Measurements from ENCODE around the gene SLC20A1.
"Not testable (repeated sequence)": the region's sequence is repeated elsewhere in the genome, so short reads cannot be mapped to it uniquely, and the experiment has no call there.

Gene SLC20A1

DNA sequence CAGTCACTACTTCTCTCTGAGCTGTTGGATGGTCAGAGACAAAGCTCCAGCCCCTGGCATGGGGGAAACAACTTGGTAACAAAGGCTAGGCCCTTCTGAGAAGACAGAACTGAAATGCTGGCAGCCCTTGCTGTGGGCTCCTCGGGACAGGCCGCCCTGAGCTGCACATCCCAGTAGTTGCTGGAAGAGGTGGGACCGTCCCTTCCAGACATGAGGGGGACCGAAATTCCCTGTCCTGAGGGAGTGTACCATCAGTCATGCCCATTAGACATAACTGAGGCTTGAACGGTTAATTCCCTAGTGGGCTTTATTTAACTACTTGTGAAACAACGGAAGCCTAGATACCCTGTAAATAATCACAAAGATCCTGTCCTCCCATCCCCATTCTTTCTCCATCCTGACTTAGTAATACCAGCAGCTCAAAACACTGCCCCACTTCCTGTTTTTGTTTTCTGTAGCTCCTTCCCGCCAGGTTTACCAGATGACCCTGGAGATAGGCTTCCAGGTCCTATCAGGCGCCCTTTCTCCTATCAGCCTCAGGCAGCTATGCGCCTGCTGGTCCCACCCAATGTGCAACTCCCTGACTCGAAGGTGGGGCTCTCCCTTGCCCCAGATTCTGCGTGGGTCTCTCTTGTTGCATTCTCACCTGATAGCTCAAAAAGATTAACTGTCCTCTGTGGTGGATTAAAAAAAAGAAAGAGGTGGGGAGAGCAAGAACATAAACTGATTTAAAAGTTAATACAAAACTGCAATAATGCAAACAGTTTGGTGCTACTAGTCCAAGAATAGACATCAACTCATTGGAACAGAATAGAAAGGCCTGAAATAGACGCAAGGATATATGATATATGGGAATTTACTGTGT lies 38.0 kb downstream of the SLC20A1 start:
- no peak for DNase-seq (ENCODE audit: low read depth)

DNA sequence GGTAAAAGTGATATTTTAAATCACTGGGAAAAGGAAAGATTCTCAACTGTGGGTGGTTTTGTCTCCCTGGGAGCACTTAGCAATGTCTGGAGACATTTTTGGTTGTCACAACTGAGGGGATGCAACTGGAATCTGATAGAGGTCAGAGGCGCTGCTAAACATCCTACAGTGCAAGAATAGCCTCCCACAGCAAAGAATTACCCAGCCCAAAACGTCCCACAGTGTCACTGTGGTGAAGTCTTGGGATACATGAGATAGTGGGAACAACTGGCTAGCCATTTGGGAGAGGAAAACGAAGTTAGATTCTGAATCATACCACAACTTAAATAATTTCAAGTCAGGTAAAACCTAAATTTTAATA lies 38.7 kb downstream of the SLC20A1 start:
- DNase-seq (ENCODE audit: low read depth), result no peak

DNA sequence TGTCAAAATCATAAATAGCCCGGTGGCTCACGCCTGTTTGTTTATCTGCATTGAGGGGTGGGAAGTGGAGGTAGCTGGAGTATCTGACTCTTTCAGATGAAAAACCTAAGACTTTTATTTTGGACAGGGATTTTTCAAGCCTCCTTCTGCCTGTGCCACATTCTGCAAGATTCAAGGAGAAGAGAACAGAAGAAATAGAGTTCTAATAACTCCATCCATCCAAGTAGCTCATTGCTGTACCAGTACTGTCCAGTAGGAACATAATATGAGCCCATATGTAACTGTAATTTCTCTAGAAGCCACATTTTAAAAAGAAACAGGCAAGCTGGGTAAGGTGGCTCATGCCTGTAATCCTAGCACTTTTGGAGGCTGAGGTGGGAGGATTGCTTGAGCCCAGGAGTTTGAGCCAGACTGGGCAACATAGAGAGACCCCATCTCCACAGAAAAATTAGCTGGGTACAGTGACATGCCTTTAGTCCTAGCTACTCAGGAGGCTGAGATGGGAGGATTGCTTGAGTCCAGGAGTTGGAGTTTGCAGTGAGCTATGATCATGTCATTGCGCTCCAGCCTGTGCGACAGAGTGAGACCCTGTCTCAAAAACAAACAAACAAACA lies 39.6 kb downstream of the SLC20A1 start:
- no peak for DNase-seq (ENCODE audit: low read depth)

DNA sequence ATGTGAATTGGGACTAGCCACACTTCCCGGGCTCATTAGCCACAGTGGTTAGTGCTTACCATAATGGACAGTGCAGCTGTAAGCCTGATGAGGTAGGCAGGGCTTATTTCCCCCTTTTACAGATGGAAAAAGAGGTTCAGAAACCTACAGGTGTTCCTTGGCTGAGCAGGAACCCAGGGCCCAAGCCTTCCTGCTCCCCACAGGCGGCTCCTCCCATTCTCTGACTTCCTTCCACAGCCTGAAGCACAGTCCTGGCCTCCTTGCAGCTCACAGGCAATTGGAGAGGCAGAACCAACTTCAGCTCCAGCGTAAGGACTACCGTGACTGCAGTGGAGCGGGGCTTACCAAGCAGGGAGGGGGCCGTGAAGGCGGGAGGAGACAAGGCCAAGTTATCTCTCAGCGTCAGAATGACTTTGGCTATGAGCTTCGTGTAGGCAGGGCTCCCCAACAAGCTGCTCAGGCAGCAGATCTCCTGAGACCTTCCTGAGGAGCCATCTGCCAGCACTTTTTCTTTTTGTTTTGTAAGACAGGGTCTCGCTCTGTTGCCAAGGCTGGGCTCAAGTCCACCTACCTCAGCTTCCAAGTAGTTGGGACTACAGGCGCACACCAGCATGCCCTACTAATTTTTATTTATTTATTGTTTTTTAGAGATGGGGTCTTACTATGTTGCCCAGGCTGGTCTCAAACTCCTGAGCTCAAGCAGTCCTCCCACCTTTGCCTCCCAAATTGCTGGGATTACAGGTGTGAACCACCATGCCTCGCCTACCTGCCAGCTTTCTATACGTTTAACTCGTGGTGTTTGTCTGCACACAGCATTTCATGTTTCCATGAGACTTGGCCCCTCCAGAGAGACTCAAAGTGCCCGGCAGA lies 40.8 kb downstream of the SLC20A1 start:
- no peak for DNase-seq (ENCODE audit: low read depth)

DNA sequence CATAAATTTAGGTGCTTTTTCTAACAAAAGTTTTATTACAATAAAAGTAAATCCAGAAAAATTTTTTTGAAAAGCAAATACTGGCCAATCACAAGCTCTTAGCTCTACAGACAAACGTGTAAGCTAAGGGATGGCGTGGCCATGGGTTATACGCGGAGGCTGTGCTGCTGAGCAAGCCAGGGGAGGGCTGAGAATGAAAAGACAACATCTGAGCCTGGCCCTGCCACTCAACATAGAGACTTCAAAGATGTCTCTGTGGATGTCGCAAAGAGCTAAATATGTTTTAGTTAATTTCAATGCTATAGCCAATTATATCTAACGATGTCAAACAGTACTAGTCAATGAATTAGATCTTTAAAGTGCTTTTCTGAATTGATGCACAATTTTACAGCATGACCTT lies 41.8 kb downstream of the SLC20A1 start:
- DNase-seq (ENCODE audit: low read depth), result no peak

DNA sequence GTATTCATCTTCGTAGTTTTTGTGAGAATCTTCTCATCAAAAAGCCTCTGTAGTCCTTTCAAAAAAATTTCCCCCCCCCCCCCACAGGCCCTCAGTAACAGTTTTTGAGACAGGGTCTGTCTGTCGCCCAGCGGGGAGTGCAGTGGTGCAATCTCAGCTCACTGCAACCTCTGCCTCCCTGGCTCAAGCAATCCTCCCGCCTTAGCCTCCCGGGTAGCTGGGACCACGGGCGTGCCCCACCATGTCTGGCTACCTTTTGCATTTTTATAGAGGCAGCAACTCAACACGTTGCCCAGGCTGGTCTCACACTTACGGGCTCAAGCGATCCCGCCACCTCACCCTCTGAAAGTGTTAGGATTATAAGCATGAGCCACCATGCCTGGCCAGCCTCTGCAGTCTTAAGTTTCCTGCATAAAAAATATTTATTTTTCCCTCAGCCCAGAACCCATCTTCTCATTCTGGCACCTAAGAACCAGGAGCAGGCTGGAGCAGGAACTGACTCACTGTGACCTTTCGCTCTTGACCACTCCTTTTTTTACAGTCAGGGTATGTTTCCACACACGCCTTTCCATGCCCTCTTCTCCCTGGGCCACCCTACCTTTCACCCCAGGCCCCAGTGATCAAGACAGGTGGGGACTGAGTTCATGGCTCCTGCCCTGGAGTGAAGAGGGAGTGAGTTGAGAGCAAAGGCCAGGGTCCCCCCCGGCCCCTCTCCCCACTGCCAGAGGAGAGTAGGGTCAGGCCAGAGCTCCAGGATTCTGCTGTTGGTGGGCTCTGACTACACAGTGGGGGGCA lies 42.5 kb downstream of the SLC20A1 start:
- no peak for DNase-seq (ENCODE audit: low read depth)

DNA sequence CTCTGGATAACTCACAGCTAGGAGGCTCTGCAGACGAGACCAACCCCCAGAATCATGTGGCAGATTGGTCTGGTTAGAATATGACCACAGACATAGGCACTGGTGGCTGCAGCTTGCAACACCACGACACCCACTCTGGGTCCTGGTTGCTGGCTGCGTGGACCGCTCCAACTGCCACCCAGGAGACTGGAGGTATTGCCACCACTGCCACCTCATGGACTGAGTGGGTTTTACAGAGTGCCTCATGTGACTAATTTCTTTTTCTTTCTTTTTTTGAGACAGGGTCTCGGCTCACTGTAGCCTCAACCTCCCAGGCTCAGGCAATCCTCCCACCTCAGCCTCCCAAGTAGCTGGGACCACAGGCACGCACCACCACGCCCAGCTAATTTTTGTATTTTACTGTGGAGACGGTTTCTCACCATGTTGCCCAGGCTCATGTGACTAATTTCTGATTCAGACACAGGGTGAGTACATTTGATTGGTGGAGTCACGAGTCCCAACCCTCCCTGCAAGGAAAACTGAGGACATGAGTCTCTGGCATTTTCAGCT lies 45.2 kb downstream of the SLC20A1 start:
- peak; percentile 58 for DNase-seq (ENCODE audit: low read depth)

DNA sequence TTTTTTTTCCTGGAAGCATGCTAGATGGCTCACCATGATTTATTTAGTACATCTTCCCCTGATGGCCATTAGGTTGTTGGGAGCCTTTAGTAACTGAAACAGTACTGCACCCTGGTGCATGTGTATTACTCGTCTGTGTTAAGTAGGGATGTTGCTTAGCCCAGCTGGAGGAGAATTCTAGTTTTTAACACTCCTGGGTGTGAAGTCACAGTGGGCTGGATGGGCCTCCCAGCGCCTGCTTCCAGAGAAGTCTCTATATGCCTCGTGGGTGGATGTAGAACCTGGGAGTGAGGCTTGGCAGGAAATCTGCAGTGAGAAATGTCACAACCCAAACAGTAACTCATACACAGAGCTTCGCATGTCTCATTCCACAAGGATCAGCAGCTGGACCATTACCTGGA lies 46.1 kb downstream of the SLC20A1 start:
- no peak for DNase-seq (ENCODE audit: low read depth)

DNA sequence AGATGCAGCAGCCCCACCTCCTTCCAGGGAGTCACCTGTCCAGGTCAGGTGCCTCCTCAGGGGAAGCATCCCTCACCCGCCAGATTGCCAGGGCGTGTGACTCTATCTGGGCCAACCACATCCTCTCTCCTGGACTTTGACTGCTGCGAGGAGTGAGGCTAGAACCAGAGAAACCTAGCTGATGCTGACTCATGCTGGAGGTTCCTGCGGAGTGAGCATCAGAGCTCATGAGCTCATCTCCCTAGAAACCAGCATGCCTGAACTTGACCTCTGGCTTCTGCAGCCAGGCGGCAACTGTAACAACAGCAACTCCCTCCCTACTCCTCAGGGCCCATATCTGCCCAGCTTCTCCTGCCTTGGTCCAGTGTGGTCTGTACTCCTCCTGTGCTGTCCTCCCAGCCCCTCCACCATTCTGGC lies 46.8 kb downstream of the SLC20A1 start:
- DNase-seq (ENCODE audit: low read depth), result peak; percentile 7

DNA sequence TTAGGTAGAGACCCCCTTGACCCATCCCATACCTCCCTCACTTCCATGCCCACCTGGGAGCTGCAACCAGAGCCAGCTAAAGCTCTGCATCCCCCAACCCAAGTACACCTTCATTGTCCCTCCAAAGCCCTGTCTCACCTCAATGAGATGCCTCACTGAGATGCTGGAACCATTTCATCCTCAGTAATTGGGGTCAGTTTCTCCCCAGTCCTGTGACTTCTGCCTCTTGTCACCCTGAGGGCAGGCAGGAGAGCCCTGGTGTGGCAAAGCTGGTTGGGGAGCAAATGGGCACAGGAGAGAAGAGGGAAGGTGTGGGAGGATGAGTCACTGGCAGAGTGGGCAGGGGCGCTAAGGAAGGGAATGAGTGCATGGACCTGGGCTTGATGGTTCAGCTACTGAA lies 47.2 kb downstream of the SLC20A1 start:
- DNase-seq (ENCODE audit: low read depth), result no peak

DNA sequence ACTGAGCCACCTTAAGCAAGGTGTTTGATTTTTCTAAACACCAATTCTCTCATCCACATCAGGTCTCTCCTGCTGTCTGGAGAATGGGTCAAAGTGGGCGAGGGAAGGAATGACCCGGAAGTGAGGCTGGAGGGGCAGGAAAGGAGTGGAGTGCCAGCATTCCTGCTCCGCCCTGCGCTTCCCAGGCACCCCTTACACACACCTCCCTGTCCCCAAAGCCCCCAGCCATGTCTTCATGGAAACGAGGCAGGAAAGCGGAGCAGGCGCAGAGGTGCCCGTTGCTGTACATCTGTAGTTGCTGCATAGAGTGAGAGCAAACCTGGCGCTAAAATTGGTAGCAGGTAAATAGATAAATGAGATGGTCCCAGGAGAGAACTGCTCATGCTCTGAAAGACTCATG lies 47.9 kb downstream of the SLC20A1 start:
- no peak for DNase-seq (ENCODE audit: low read depth)

DNA sequence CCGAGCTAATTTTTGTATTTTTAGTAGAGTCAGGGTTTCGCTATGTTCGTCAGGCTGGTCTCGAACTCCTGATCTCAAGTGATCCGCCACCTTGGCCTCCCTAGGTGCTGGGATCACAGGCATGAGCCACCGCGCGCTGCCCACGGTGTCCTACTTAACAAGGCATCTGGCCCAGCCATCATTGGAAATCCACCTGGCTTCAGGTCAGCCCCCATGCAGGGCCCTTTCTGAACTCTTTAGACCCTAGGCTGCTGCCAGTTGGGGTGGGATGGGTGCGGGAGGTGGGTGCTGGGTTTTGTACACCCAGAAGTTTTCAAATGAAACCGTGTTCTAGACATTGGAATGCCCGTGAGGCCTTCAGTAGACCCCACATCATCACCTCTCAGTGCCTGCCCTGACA lies 48.4 kb downstream of the SLC20A1 start:
- DNase-seq (ENCODE audit: low read depth), result no peak

DNA sequence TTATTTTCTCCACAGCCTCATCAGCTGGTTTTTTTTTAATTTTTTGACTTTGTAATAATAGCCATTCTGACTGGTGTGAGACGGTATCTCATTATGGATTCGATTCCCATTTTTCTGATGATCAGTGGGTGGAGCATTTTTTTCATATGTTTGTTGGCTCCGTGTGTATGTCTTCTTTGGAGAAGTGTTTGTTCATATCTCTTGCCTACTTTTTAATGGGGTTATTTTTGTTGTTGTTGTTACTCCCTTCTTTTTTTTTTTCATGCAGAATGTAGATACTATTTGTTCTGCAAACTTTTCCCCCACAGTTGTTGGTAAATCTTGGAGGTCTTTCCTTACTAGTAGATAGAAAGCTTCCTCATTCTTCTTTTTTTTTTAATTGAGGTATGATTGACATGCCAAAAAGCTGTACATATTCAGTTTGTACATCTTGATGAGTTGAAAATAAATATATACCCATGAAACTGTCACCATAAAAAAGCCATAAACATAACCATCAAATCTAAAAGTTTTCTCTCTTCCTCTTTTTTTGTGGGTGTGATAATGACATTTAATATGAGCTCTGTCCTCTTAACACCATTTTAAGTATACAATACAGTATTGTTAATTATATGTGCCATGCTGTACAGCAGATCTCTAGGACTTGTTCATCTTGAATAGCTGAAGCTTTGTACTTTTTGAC lies 53.2 kb downstream of the SLC20A1 start:
- DNase-seq (ENCODE audit: low read depth), result no peak

DNA sequence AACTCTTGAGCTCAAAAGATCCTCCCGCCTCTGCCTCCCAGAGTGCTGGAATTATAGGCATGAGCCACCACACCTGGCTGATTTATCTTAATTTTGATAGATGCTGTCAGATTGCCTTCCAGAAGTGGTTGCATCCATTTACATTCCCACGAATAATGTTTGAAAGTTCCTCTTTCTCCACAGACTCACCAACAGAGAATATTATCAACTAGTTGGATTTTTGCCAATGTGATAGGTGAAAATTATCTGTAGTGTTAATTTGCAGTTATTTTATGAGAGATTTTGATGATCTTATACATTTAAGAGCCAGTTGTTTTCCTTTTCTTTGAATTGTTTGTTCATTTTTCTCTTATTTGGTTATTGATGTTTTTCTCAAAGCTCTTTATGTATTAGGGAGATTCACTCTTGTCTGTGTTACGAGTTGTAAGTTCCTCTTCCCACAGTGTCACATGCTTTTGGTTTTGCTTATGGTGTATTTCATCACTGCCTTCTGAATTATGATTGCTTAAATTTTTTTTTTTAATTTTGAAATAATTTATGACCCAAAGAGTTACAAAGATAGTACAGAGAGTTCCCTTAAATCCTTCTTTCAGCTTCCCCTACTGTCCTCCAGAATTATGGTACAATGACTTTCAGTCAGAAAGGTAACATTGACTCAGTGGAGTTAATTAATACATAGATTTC lies 54.4 kb downstream of the SLC20A1 start:
- DNase-seq (ENCODE audit: low read depth), result no peak

DNA sequence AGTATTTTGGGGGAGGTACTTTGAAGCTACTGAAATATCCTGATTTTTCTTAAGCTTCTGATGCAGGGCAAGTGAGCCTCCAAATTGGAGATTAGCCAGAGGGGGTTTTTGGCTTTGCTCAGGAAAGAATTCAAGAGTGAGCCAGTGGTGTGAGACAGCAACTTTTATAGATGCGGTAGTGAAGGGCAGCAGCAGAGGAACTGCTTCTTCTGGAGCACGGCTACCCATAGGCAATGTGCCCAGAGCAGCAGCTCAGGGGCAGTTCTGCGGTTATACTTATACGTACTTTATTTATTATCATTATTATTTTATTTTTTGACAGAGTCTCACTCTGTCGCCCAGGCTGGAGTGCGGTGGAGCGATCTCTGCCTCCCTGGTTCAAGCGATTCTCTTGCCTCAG lies 55.3 kb downstream of the SLC20A1 start:
- DNase-seq (ENCODE audit: low read depth), result no peak

DNA sequence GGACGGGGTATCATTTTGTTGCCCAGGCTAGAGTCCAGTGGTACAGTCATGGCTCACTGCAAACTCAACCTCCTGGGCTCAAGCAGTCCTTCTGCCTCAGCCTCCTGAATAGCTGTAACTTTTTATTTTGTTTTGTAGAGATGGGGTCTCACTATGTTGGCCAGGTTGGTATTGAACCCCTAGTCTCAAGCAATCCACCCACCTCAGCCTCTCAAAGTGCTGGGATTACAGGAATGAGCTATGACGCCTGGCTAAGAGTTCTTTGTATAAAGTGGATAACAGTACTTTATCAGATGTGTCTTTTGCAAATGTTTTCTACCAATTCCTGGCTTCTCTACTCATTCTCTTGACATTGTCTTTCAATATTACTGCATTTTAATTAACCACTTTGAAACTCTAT lies 57.9 kb downstream of the SLC20A1 start:
- DNase-seq (ENCODE audit: low read depth), result no peak

DNA sequence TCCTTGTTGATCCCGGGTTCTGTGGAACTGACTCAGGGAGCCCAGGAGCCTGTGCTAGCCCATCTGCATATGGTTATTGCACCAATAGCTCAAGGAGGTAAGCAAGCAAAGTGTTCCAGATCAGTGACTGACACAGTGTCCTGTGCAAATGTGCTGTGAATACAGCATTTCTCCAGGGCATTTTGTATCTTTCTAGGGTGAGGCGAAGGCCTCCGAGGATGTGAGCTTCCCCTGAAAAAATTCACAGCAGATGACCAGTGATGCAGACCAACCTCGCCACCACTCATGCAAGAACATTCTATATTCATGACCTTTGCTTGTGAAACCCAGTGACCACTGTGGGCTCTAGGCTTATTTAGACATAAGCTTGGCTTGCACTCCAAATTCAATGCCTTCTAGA lies 59.8 kb downstream of the SLC20A1 start:
- DNase-seq (ENCODE audit: low read depth), result no peak

DNA sequence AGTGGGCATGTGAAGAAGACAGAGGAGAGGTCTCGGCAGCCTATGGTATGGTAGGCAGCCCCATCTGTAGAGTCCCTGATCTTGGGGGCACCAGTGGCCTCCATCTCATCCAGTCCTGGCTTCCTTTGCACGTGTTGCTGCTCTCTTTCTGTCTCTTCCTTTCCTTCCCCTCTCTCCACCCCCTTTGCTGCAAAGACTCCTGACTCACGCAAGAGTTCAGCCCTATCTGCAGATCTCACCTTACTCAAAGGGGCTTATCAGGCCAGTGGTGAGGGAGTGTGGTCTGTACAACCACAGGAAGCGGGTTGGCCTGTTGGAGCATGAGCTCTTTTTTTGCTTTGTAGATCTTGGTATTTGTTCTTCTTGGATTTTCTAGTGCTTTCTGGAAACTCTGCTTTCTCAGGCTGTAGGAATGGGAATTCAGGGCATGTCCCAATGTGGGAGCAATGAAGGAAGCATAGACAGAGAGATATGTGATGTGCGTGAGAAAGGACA lies 60.5 kb downstream of the SLC20A1 start:
- DNase-seq (ENCODE audit: low read depth), result no peak

DNA sequence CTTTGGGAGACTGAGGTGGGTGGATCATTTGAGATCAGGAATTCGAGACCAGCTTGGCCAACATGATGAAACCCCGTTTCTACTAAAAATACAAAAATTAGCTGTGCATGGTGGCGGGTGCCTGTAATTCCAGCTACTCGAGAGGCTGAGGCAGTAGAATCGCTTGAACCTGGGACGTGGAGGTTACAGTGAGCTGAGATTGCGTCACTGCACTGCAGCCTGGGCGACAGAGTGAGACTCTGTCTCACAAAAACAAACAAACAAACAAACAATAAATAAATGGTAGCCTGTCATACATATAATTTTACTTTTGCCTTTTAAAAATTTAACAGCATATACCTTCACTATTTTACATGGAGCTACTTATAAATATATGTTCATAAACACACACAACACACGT lies 61.2 kb downstream of the SLC20A1 start:
- not testable (repeated sequence) for DNase-seq (ENCODE audit: low read depth)

DNA sequence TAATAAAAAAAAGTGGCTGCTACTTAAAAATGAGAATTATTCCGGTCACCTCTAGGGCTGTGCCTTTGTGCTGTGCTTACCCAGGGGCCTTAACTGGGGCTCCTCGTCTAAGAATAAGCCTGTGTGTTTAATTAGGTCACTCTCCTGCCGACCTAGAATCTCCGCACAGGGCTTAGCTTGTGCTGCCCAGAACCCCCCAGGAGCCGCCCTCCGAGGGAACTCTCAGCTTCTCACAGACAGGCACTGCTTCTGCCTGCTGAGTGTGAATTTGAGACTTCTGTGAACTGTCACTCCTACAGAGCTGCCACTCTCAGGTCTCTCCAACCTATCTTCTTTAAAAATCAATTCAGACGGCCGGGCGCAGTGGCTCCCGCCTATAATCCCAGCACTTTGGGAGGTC lies 63.2 kb downstream of the SLC20A1 start:
- DNase-seq (ENCODE audit: low read depth), result no peak
